ENCODE measurements around the gene TC2N. TPM values are rescaled to one million over a fixed set of nuclear protein-coding genes. Genes with fewer than 3 reads are reported as not detected.

The TC2N gene
- total RNA-seq, 1 experiment from 2014 or later: 15.9 TPM

DNA sequence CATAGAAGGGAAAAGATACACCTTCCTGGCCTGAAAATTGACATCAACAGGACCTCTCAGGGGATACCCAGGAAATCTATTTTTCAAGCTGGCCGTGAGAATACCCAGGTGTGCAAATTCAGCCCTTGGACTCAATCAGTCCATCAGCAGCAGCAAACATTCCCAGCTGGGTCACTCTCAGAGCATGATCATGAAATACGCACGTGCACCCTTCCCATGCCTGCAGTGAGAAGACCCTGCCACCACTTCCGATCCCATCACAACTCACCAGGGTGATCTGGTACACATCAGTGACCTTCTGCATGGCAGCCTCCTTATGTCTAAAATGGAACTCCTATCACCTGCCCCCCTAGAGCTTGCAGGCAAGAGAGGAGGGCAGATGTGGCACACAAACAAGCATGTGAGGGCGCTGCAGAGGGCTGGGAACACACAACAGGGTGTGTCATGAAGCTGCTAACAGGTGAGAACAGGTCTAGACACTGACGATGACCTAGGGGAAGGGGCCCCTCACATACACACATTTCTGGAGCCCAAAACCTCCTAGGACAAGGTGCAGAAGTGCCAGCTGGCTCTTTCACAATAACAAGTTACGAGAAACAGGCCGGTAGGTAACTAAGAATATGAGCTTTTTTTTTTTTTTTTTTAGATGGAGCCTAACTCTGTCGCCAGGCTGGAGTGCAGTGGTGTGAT is 37.8 kb upstream of the TC2N start:
- no peaks in the 10 kb centered on the region for H4K20me1 ChIP-seq (ENCODE audit: insufficient read depth)
- no peak overlapping the region for H3K27ac ChIP-seq (ENCODE audit: low read depth, low read length)
- DNase-seq (ENCODE audit: low read depth, low spot score) (no peak), ATAC-seq (no peak)
- TF ChIP-seq CEBPB (IDR thresholded peaks at IDR 0.05; ENCODE audit: low read depth) (no peak), POLR2AphosphoS5 (IDR thresholded peaks at IDR 0.05; ENCODE audit: low read depth, low read length) (no peak), ZNF274 (IDR thresholded peaks at IDR 0.05; ENCODE audit: low read depth, low read length) (no peak), EZH2 (IDR thresholded peaks at IDR 0.05) (no peak), SP1 (IDR thresholded peaks at IDR 0.05; ENCODE audit: low read depth) (no peak), EGR1 (IDR thresholded peaks at IDR 0.05; ENCODE audit: low read depth) (no peak), TCF7L2 (IDR thresholded peaks at IDR 0.05; ENCODE audit: borderline replicate concordance, extremely low read depth, insufficient read depth, insufficient read length) (no peak)
- TF ChIP-seq, protein P1, sequence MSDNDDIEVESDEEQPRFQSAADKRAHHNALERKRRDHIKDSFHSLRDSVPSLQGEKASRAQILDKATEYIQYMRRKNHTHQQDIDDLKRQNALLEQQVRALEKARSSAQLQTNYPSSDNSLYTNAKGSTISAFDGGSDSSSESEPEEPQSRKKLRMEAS (IDR thresholded peaks at IDR 0.05): no peak
- ChIA-PET RAD21 (ENCODE audit: low non-redundant PET in 1 of 2, low total read pairs in 2 of 2, uncharacterized antibody in 2 of 2, unreplicated experiment in 2 of 2) (no interaction called here), CTCF (no interaction called here), POLR2A (no interaction called here)
- no peaks in the 10 kb centered on the region for H3K79me2 ChIP-seq (ENCODE audit: insufficient read depth, low read length)
- H3K4me2 ChIP-seq (ENCODE audit: low read length): no peak overlapping the region
- no peak overlapping the region for H3K4me3 ChIP-seq (replicated peaks in 1 of 2; ENCODE audit: low read depth in 1 of 2, low read length in 2 of 2)
- BruUV-seq (replicated peaks): no TSS peak
- H3K4me1 ChIP-seq (ENCODE audit: control insufficient read depth in 1 of 2, insufficient read depth in 2 of 2, low read length in 2 of 2): no peaks in the 10 kb centered on the region
- H3K9ac ChIP-seq (ENCODE audit: low read length): no peak overlapping the region
- no peaks in the 10 kb centered on the region for H3K27me3 ChIP-seq (ENCODE audit: insufficient read depth, low read length)
- H3K36me3 ChIP-seq (ENCODE audit: control insufficient read depth in 1 of 2, insufficient read depth in 2 of 2, low read length in 2 of 2): no peaks in the 10 kb centered on the region
- no peaks in the 10 kb centered on the region for H3K9me2 ChIP-seq (ENCODE audit: insufficient read depth)
- H3K9me3 ChIP-seq (ENCODE audit: control insufficient read depth in 1 of 2, insufficient read depth in 1 of 2, low read depth in 1 of 2, low read length in 2 of 2): no peaks in the 10 kb centered on the region
- H2AFZ ChIP-seq (ENCODE audit: low read depth, low read length, poor library complexity, severe bottlenecking): no peak overlapping the region
- intact Hi-C loops (cut with micrococcal nuclease): no loop called here

DNA sequence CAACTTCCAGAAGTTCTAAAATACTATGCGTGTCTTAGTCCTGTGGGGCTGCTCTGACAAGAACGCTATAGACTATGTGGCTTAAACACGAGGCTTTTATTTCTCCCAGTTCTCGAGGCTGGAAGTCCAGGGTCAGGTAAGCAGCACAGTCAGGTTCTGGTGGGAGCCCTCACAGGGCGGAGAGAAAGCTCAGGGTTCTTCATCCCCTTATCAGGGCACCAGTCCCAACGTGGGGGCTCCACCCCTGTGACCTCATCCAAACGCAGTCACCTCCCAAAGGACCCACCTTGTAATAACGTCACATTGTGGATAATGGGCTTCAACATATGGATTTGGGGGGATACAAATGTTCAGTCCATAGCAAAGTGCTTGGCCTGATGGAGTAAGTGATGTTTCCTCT is 37.1 kb upstream of the TC2N start:
- Histone ChIP-seq H3K79me2 (ENCODE audit: insufficient read depth, low read length) (no peaks in the 10 kb centered on the region), H3K27me3 (ENCODE audit: insufficient read depth, low read length) (no peaks in the 10 kb centered on the region), H3K9ac (ENCODE audit: low read length) (no peak overlapping the region), H3K9me2 (ENCODE audit: insufficient read depth) (no peaks in the 10 kb centered on the region), H3K36me3 (ENCODE audit: control insufficient read depth in 1 of 2, insufficient read depth in 2 of 2, low read length in 2 of 2) (no peaks in the 10 kb centered on the region), H3K4me1 (ENCODE audit: control insufficient read depth in 1 of 2, insufficient read depth in 2 of 2, low read length in 2 of 2) (no peaks in the 10 kb centered on the region), H3K4me3 (replicated peaks in 1 of 2; ENCODE audit: low read depth in 1 of 2, low read length in 2 of 2) (no peak overlapping the region), H2AFZ (ENCODE audit: low read depth, low read length, poor library complexity, severe bottlenecking) (no peak overlapping the region), H3K4me2 (ENCODE audit: low read length) (no peak overlapping the region), H4K20me1 (ENCODE audit: insufficient read depth) (no peaks in the 10 kb centered on the region), H3K27ac (ENCODE audit: low read depth, low read length) (no peak overlapping the region), H3K9me3 (ENCODE audit: control insufficient read depth in 1 of 2, insufficient read depth in 1 of 2, low read depth in 1 of 2, low read length in 2 of 2) (no peaks in the 10 kb centered on the region)
- RAD21 ChIA-PET (ENCODE audit: low non-redundant PET in 1 of 2, low total read pairs in 2 of 2, uncharacterized antibody in 2 of 2, unreplicated experiment in 2 of 2): no interaction called here
- intact Hi-C loops (cut with micrococcal nuclease): no loop called here
- POLR2A ChIA-PET: no interaction called here
- DNase-seq (ENCODE audit: low read depth, low spot score) (no peak), ATAC-seq (no peak)
- no TSS peak for BruUV-seq (replicated peaks)
- CTCF ChIA-PET: no interaction called here
- no peak for TF ChIP-seq ZFX (IDR thresholded peaks at IDR 0.05)
- no peak for TF ChIP-seq ZNF274 (IDR thresholded peaks at IDR 0.05; ENCODE audit: low read depth, low read length)
- TF ChIP-seq EZH2phosphoT487 (IDR thresholded peaks at IDR 0.05; ENCODE audit: borderline replicate concordance): no peak
- TF ChIP-seq FOSL1 (IDR thresholded peaks at IDR 0.05; ENCODE audit: low read depth): no peak
- no peak for TF ChIP-seq CEBPB (IDR thresholded peaks at IDR 0.05; ENCODE audit: low read depth)
- TF ChIP-seq, protein P2, sequence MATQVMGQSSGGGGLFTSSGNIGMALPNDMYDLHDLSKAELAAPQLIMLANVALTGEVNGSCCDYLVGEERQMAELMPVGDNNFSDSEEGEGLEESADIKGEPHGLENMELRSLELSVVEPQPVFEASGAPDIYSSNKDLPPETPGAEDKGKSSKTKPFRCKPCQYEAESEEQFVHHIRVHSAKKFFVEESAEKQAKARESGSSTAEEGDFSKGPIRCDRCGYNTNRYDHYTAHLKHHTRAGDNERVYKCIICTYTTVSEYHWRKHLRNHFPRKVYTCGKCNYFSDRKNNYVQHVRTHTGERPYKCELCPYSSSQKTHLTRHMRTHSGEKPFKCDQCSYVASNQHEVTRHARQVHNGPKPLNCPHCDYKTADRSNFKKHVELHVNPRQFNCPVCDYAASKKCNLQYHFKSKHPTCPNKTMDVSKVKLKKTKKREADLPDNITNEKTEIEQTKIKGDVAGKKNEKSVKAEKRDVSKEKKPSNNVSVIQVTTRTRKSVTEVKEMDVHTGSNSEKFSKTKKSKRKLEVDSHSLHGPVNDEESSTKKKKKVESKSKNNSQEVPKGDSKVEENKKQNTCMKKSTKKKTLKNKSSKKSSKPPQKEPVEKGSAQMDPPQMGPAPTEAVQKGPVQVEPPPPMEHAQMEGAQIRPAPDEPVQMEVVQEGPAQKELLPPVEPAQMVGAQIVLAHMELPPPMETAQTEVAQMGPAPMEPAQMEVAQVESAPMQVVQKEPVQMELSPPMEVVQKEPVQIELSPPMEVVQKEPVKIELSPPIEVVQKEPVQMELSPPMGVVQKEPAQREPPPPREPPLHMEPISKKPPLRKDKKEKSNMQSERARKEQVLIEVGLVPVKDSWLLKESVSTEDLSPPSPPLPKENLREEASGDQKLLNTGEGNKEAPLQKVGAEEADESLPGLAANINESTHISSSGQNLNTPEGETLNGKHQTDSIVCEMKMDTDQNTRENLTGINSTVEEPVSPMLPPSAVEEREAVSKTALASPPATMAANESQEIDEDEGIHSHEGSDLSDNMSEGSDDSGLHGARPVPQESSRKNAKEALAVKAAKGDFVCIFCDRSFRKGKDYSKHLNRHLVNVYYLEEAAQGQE (IDR thresholded peaks at IDR 0.05; ENCODE audit: low read depth): no peak
- no peak for TF ChIP-seq POLR2A (IDR thresholded peaks at IDR 0.05; ENCODE audit: borderline replicate concordance, extremely low read depth, insufficient read depth, insufficient read length)
- no peak for TF ChIP-seq EGR1 (IDR thresholded peaks at IDR 0.05; ENCODE audit: low read depth)
- no peak for TF ChIP-seq ELF1 (IDR thresholded peaks at IDR 0.05; ENCODE audit: borderline replicate concordance, low read depth)
- TF ChIP-seq JUND (IDR thresholded peaks at IDR 0.05): no peak
- TF ChIP-seq, protein P3, sequence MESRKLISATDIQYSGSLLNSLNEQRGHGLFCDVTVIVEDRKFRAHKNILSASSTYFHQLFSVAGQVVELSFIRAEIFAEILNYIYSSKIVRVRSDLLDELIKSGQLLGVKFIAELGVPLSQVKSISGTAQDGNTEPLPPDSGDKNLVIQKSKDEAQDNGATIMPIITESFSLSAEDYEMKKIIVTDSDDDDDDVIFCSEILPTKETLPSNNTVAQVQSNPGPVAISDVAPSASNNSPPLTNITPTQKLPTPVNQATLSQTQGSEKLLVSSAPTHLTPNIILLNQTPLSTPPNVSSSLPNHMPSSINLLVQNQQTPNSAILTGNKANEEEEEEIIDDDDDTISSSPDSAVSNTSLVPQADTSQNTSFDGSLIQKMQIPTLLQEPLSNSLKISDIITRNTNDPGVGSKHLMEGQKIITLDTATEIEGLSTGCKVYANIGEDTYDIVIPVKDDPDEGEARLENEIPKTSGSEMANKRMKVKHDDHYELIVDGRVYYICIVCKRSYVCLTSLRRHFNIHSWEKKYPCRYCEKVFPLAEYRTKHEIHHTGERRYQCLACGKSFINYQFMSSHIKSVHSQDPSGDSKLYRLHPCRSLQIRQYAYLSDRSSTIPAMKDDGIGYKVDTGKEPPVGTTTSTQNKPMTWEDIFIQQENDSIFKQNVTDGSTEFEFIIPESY (IDR thresholded peaks at IDR 0.05; ENCODE audit: extremely low read depth, insufficient replicate concordance, low read length): no peak
- no peak for TF ChIP-seq SRF (IDR thresholded peaks at IDR 0.05; ENCODE audit: low read depth)
